ENCODE data around the gene ARMS2.

DNA sequence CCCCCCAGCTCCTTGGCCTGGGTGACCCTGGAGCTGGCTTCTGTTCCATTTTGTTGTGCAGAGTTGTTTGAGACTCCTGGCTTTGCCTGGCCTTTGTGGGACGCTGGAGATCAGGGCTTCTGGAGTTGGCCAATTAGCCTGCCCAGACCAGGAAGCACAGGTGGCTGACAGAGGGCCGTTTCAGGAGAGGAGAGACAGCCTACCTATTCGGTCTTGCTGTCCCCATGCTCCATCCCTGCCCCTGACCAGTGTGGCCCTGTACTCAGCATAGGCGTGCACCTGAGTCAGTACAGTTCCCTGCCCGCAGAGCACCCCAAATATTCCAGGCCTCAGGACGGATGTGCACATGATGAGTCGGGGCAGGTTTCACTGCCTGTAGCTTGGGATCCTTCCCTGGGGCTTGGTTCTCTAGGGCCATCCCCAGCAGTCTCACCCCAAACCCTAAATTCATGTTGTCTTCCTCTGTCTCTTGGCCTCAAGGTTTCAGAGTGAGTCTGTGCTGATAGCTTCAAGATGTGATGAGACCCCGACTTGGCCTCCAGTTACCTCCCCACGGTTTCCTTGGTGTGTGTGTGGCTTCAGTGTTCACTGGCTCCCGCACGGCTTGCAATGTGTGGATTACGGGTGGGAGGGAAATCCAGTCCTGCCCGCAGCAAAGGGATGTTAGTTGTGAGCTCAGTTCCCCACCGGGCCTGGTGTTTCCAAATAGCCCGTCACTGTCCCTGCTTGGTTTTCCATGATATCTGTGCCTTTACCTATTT, 51.6 kb downstream of the ARMS2 start:
- TF ChIP-seq CTCF (IDR thresholded peaks at IDR 0.05; ENCODE audit: borderline replicate concordance, extremely low read depth, low read length, poor library complexity, severe bottlenecking): no peak
- TF ChIP-seq EZH2 (IDR thresholded peaks at IDR 0.05; ENCODE audit: borderline replicate concordance, low read depth, low read length, severe bottlenecking): no peak
